GM12878 (cell line): ENCODE data around the gene GRM5. TPM values are rescaled to one million over a fixed set of nuclear protein-coding genes. Genes with fewer than 3 reads are reported as not detected.

ENCODE experiments used
- ATF7 ChIP-seq: fragments of 450-650 bp; IDR thresholded peaks from 2 replicates; pipeline ENCODE4 v1.6.1; 2016; ENCODE audit warnings: low read depth, mild to moderate bottlenecking
- BHLHE40 ChIP-seq, 2 experiments: fragments of 450-650 bp in 1 of 2; IDR thresholded peaks; 2 replicates each; pipeline ENCODE4 v1.6.1; 2011 to 2017; ENCODE audit warnings: low read depth in 2 of 2, borderline replicate concordance in 1 of 2, improper control_type of control experiment in 1 of 2, low read length in 1 of 2, mild to moderate bottlenecking in 1 of 2
- POLR2AphosphoS2 ChIP-seq: IDR thresholded peaks from 2 replicates; pipeline ENCODE4 v1.6.1; 2011; ENCODE audit warnings: low read depth, mild to moderate bottlenecking, low read length, improper control_type of control experiment, moderate library complexity
- ZBED1 ChIP-seq: IDR thresholded peaks from 2 replicates; pipeline ENCODE4 v1.6.1; 2016; ENCODE audit warnings: borderline replicate concordance
- polyA plus RNA-seq, 11 experiments: library from polyadenylated mRNA; depleted of rRNA in 4 of 11; unstranded in 6 of 11; stranded (reverse) in 5 of 11; fragments of >200 nt; fragmentation: Nextera tagmentation in 4 of 11; fragmentation: Illumina TruSeq in 1 of 11; extraction: Ambion mirVana in 4 of 11; extraction: Trizol in 1 of 11; gene quantifications; 1 replicate in 1 of 11; 2 replicates in 10 of 11; pipeline versions ENCODE4 v1.2.1 to v1.2.3, GENCODE V29; 2011 to 2016; ENCODE audit warnings: inconsistent platforms in 2 of 11, missing spikeins in 2 of 11, low read depth in 1 of 11
- total RNA-seq, 4 experiments: library from RNA; depleted of rRNA in 3 of 4; stranded (reverse); fragments of >200 nt in 3 of 4; fragmentation: Illumina TruSeq in 1 of 4; extraction: Trizol in 1 of 4; gene quantifications; 2 replicates each; pipeline versions ENCODE4 v1.2.1 to v1.2.3, GENCODE V29; 2013 to 2021
- TF ChIP-seq, protein P1 (sequence below): IDR thresholded peaks from 2 replicates; pipeline ENCODE4 v1.6.1; 2012; ENCODE audit warnings: mild to moderate bottlenecking, low read depth, low read length
- TF ChIP-seq, protein P2 (sequence below): fragments of 450-650 bp; IDR thresholded peaks from 2 replicates; pipeline ENCODE4 v1.6.1; 2016; ENCODE audit warnings: mild to moderate bottlenecking
- TF ChIP-seq, protein P3 (sequence below): IDR thresholded peaks from 2 replicates; pipeline ENCODE4 v1.6.1; 2012; ENCODE audit warnings: low read length, inconsistent platforms
- TF ChIP-seq, protein P4 (sequence below): fragments of 150-350 bp; IDR thresholded peaks from 2 replicates; pipeline ENCODE4 v1.6.1; 2016; ENCODE audit warnings: low read depth, low read length

The GRM5 gene
- total and polyA plus RNA-seq, 10 of the 15 experiments (the other 5 are each of a cell fraction or from before 2014, with no cell fraction given): not detected

DNA sequence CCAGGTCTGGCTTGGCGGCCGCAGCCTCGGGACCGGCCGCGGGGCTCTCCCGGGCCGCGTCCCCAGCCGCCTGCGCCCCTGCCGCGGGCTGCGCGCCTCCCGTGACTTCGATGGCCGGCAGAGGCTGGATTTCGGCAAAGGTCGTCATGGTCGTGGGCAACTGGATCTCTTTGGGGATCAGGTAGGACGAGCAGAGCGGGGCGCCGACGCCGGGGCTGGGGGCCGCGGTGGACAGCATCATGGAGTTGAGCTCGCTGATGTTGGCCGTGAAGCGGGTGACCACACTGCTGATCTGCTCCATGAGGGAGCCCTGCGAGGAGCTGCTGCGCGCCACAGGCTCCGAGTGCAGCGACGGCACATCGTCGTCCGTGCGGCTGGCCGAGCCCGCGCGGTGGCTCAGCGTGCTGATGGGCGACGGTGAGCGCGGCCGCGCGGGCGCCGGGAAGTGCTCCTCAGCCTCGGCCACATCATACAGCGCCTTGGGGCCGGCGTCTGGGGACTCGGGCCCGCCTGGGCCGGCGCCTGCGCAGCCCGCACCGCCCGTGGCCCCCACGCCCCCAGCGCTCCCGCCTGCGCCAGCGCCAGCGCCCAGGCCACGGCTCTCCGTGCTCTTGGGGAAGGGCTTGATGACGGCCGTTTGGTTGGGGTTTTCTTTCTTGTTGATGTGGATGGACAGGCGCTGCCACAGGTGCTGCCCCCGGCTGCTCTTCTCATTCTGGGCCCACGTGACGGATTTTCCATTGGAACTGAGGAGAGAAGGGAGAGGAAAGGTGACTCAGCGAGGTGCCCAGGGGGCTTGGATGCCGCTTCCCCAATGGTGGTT, 556.8 kb downstream of the GRM5 start (continued):
- TF ChIP-seq, protein P1, sequence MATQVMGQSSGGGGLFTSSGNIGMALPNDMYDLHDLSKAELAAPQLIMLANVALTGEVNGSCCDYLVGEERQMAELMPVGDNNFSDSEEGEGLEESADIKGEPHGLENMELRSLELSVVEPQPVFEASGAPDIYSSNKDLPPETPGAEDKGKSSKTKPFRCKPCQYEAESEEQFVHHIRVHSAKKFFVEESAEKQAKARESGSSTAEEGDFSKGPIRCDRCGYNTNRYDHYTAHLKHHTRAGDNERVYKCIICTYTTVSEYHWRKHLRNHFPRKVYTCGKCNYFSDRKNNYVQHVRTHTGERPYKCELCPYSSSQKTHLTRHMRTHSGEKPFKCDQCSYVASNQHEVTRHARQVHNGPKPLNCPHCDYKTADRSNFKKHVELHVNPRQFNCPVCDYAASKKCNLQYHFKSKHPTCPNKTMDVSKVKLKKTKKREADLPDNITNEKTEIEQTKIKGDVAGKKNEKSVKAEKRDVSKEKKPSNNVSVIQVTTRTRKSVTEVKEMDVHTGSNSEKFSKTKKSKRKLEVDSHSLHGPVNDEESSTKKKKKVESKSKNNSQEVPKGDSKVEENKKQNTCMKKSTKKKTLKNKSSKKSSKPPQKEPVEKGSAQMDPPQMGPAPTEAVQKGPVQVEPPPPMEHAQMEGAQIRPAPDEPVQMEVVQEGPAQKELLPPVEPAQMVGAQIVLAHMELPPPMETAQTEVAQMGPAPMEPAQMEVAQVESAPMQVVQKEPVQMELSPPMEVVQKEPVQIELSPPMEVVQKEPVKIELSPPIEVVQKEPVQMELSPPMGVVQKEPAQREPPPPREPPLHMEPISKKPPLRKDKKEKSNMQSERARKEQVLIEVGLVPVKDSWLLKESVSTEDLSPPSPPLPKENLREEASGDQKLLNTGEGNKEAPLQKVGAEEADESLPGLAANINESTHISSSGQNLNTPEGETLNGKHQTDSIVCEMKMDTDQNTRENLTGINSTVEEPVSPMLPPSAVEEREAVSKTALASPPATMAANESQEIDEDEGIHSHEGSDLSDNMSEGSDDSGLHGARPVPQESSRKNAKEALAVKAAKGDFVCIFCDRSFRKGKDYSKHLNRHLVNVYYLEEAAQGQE: no peak
- TF ChIP-seq, protein P2, sequence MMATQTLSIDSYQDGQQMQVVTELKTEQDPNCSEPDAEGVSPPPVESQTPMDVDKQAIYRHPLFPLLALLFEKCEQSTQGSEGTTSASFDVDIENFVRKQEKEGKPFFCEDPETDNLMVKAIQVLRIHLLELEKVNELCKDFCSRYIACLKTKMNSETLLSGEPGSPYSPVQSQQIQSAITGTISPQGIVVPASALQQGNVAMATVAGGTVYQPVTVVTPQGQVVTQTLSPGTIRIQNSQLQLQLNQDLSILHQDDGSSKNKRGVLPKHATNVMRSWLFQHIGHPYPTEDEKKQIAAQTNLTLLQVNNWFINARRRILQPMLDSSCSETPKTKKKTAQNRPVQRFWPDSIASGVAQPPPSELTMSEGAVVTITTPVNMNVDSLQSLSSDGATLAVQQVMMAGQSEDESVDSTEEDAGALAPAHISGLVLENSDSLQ: no peak
- TF ChIP-seq POLR2AphosphoS2: no peak
- TF ChIP-seq ZBED1: no peak
- TF ChIP-seq BHLHE40 (IDR thresholded peaks at IDR 0.05; ENCODE audit: borderline replicate concordance in 1 of 2, low read depth in 2 of 2, low read length in 1 of 2): no peak
- TF ChIP-seq, protein P3, sequence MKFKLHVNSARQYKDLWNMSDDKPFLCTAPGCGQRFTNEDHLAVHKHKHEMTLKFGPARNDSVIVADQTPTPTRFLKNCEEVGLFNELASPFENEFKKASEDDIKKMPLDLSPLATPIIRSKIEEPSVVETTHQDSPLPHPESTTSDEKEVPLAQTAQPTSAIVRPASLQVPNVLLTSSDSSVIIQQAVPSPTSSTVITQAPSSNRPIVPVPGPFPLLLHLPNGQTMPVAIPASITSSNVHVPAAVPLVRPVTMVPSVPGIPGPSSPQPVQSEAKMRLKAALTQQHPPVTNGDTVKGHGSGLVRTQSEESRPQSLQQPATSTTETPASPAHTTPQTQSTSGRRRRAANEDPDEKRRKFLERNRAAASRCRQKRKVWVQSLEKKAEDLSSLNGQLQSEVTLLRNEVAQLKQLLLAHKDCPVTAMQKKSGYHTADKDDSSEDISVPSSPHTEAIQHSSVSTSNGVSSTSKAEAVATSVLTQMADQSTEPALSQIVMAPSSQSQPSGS: no peak
- TF ChIP-seq ATF7: no peak
- TF ChIP-seq, protein P4, sequence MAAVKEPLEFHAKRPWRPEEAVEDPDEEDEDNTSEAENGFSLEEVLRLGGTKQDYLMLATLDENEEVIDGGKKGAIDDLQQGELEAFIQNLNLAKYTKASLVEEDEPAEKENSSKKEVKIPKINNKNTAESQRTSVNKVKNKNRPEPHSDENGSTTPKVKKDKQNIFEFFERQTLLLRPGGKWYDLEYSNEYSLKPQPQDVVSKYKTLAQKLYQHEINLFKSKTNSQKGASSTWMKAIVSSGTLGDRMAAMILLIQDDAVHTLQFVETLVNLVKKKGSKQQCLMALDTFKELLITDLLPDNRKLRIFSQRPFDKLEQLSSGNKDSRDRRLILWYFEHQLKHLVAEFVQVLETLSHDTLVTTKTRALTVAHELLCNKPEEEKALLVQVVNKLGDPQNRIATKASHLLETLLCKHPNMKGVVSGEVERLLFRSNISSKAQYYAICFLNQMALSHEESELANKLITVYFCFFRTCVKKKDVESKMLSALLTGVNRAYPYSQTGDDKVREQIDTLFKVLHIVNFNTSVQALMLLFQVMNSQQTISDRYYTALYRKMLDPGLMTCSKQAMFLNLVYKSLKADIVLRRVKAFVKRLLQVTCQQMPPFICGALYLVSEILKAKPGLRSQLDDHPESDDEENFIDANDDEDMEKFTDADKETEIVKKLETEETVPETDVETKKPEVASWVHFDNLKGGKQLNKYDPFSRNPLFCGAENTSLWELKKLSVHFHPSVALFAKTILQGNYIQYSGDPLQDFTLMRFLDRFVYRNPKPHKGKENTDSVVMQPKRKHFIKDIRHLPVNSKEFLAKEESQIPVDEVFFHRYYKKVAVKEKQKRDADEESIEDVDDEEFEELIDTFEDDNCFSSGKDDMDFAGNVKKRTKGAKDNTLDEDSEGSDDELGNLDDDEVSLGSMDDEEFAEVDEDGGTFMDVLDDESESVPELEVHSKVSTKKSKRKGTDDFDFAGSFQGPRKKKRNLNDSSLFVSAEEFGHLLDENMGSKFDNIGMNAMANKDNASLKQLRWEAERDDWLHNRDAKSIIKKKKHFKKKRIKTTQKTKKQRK: no peak
